Measurements from ENCODE around the gene GLRA3. TPM values are rescaled to one million over a fixed set of nuclear protein-coding genes. Genes with fewer than 3 reads are reported as not detected.

Gene GLRA3
- total RNA-seq, 1 donor from 2014 or later: not detected

GRCh38 chr4:174859904-174860303 lies 30.9 kb upstream of the GLRA3 start:
- H3K4me3 ChIP-seq: no peak overlapping the region
- H3K4me1 Mint-ChIP-seq: peaks cover 11% of the 10 kb centered on the region
- peaks cover 4% of the 10 kb centered on the region for H3K9me3 Mint-ChIP-seq
- no peaks in the 10 kb centered on the region for H3K27me3 ChIP-seq
- DNase-seq (ENCODE audit: low spot score): no peak
- H3K4me3 Mint-ChIP-seq: no peak overlapping the region
- no peak overlapping the region for H3K9ac ChIP-seq
- TF ChIP-seq CTCF (IDR thresholded peaks at IDR 0.05) (no peak), EZH2phosphoT487 (IDR thresholded peaks at IDR 0.05) (no peak), EZH2 (IDR thresholded peaks at IDR 0.05) (no peak)
- peaks cover 2% of the 10 kb centered on the region for H3K36me3 Mint-ChIP-seq
- no peak overlapping the region for H2AFZ ChIP-seq (replicated peaks)
- no peak overlapping the region for H3K27ac ChIP-seq
- H3K27ac Mint-ChIP-seq: no peak overlapping the region
- no peaks in the 10 kb centered on the region for H3K4me1 ChIP-seq
- no peaks in the 10 kb centered on the region for H3K27me3 Mint-ChIP-seq (ENCODE audit: insufficient read depth, low read depth)
- no peaks in the 10 kb centered on the region for H3K9me3 ChIP-seq (ENCODE audit: low read depth)
- H3K36me3 ChIP-seq: no peaks in the 10 kb centered on the region
- no peak overlapping the region for H3K4me2 ChIP-seq
- no peaks in the 10 kb centered on the region for H4K20me1 ChIP-seq (ENCODE audit: low read depth)
- H3F3A ChIP-seq (ENCODE audit: low read depth): no peaks in the 10 kb centered on the region
- H3K79me2 ChIP-seq (ENCODE audit: low read depth): no peaks in the 10 kb centered on the region

DNA sequence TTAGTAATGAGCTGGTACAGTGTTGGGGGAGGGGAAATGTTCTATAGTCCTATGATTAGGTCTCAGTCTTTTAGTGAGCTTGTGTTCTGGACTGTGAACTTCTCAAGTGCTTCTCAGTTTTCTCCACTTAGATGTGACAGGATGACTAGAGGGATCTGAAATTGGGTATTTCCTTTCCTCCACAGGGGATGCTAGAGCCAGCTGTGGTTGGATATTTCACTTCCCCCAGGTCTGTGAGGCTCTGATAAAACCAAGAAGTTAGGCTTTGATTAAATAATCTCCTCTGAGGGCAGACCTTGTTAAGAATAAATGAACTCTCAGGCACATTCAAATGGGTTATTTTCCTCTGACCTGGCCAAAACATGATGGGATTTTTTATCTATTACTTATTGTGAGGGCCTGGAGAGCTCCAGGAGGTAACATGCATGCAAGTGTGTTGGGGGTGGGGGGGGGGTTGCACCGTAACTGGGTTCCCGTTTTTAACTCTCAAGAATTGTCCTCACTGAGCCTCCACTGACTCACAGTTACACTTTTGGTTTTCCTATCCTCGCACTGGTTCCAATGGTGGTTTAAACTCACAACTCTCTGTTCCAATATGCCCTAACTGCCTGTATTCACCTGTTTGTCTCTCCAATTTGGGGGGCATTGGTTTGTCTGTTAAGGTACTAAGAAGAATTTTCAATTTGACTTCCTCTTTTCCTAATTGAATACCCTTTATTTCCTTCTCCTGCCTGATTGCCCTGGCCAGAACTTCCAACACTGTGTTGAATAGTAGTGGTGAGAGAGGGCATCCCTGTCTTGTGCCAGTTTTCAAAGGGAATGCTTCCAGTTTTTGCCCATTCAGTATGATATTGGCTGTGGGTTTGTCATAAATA lies 28.1 kb upstream of the GLRA3 start:
- Mint-ChIP-seq H3K27me3 (ENCODE audit: insufficient read depth, low read depth) (no peaks in the 10 kb centered on the region), H3K27ac (no peak overlapping the region), H3K36me3 (peaks cover 2% of the 10 kb centered on the region), H3K9me3 (peaks cover 4% of the 10 kb centered on the region), H3K4me3 (no peak overlapping the region), H3K4me1 (peaks cover 11% of the 10 kb centered on the region)
- Histone ChIP-seq H2AFZ (replicated peaks) (no peak overlapping the region), H3K4me1 (no peaks in the 10 kb centered on the region), H3F3A (ENCODE audit: low read depth) (no peaks in the 10 kb centered on the region), H3K4me2 (no peak overlapping the region), H3K4me3 (no peak overlapping the region), H3K9ac (no peak overlapping the region), H3K36me3 (no peaks in the 10 kb centered on the region), H3K9me3 (ENCODE audit: low read depth) (no peaks in the 10 kb centered on the region), H3K79me2 (ENCODE audit: low read depth) (no peaks in the 10 kb centered on the region), H4K20me1 (ENCODE audit: low read depth) (no peaks in the 10 kb centered on the region), H3K27ac (no peak overlapping the region), H3K27me3 (no peaks in the 10 kb centered on the region)
- DNase-seq (ENCODE audit: low spot score): no peak
- TF ChIP-seq EZH2 (IDR thresholded peaks at IDR 0.05) (no peak), EZH2phosphoT487 (IDR thresholded peaks at IDR 0.05) (no peak), CTCF (IDR thresholded peaks at IDR 0.05) (no peak)

- H3K27ac ChIP-seq: no peak overlapping the region
- no peak overlapping the region for H3K9ac ChIP-seq
- H3K9me3 ChIP-seq (ENCODE audit: low read depth): no peaks in the 10 kb centered on the region
- H3K36me3 Mint-ChIP-seq: peaks cover 2% of the 10 kb centered on the region
- H3K9me3 Mint-ChIP-seq: peaks cover 4% of the 10 kb centered on the region
- TF ChIP-seq EZH2 (IDR thresholded peaks at IDR 0.05): no peak
- no peak for TF ChIP-seq EZH2phosphoT487 (IDR thresholded peaks at IDR 0.05)
- TF ChIP-seq CTCF (IDR thresholded peaks at IDR 0.05): no peak
- H3K27me3 Mint-ChIP-seq (ENCODE audit: insufficient read depth, low read depth): no peaks in the 10 kb centered on the region
- no peaks in the 10 kb centered on the region for H3K4me1 Mint-ChIP-seq
- no peaks in the 10 kb centered on the region for H3K79me2 ChIP-seq (ENCODE audit: low read depth)
- H4K20me1 ChIP-seq (ENCODE audit: low read depth): no peaks in the 10 kb centered on the region
- no peaks in the 10 kb centered on the region for H3K36me3 ChIP-seq
- H2AFZ ChIP-seq (replicated peaks): no peak overlapping the region
- no peak overlapping the region for H3K4me2 ChIP-seq
- DNase-seq (ENCODE audit: low spot score): no peak
- no peak overlapping the region for H3K27ac Mint-ChIP-seq
- no peaks in the 10 kb centered on the region for H3K4me1 ChIP-seq
- H3F3A ChIP-seq (ENCODE audit: low read depth): no peaks in the 10 kb centered on the region
- H3K27me3 ChIP-seq: no peaks in the 10 kb centered on the region
- no peak overlapping the region for H3K4me3 Mint-ChIP-seq
- no peak overlapping the region for H3K4me3 ChIP-seq
Observed at GRCh38 chr4:174855050-174855449, 26.0 kb upstream of the GLRA3 start.

Measured in neural progenitor cell (in vitro differentiated cells).